H1 (cell line): ENCODE measurements around the gene PROSER1. TPM values are rescaled to one million over a fixed set of nuclear protein-coding genes. Genes with fewer than 3 reads are reported as not detected.

Source experiments
- CTCF ChIA-PET: fragments of 300-600 bp; sonication (Branson Sonifier 250); formaldehyde crosslinking; loops from one replicate; lab custom pipeline; 2021; ENCODE audit not compliant: partially characterized antibody; lab: Charles Lee
- POLR2A ChIA-PET: fragments of 300-600 bp; sonication (Branson Sonifier 250); formaldehyde crosslinking; loops from one replicate; lab custom pipeline; 2021; ENCODE audit warnings: inconsistent platforms; ENCODE audit not compliant: partially characterized antibody; lab: Charles Lee
- DNase-seq, 2 experiments: peaks; one replicate each; pipeline versions ENCODE4 v3.0.0 to v3.0.0-alpha.2; 2010 to 2022; ENCODE audit warnings: low spot score in 2 of 2, low read depth in 1 of 2, mixed read lengths in 1 of 2
- FAIRE-seq: peaks from 2 replicates; lab custom pipeline; 2011; peaks lifted over from hg19 to GRCh38; lab: Jason Lieb, UNC
- H2AFZ ChIP-seq: 2 replicates; pipeline ENCODE4 v1.8.1; 2012; ENCODE audit warnings: low read length, inconsistent platforms
- H2AK5ac ChIP-seq: 2 replicates; pipeline ENCODE4 v1.6.1; 2013; ENCODE audit warnings: low read depth, low read length
- H2BK120ac ChIP-seq: replicated peaks from 2 replicates; pipeline ENCODE3; 2013; ENCODE audit warnings: low read depth, low read length, inconsistent platforms
- H2BK12ac ChIP-seq: 2 replicates; pipeline ENCODE4 v1.6.1; 2013; ENCODE audit warnings: low read depth, low read length
- H2BK15ac ChIP-seq: 2 replicates; pipeline ENCODE4 v1.6.1; 2013; ENCODE audit warnings: low read length
- H2BK20ac ChIP-seq: 2 replicates; pipeline ENCODE4 v1.6.1; 2013; ENCODE audit warnings: low read length
- H2BK5ac ChIP-seq: 2 replicates; pipeline ENCODE4 v1.6.1; 2013; ENCODE audit warnings: low read depth, low read length
- H3K14ac ChIP-seq: 2 replicates; pipeline ENCODE4 v1.6.1; 2013; ENCODE audit warnings: inconsistent platforms; ENCODE audit not compliant: insufficient read length
- H3K18ac ChIP-seq: 2 replicates; pipeline ENCODE4 v1.6.1; 2013; ENCODE audit warnings: low read length; ENCODE audit errors: extremely low read depth
- H3K23ac ChIP-seq: 2 replicates; pipeline ENCODE4 v1.6.1; 2013; ENCODE audit warnings: inconsistent platforms; ENCODE audit not compliant: insufficient read length
- H3K23me2 ChIP-seq: 2 replicates; pipeline ENCODE4 v1.6.1; 2013; ENCODE audit warnings: low read depth, low read length
- H3K27ac ChIP-seq: 2 replicates; pipeline ENCODE4 v1.6.1; 2011; ENCODE audit warnings: low read depth, low read length, inconsistent platforms
- H3K27me3 ChIP-seq, 4 experiments: replicated peaks in 1 of 4; 1 replicate in 1 of 4; 2 replicates in 3 of 4; pipeline versions ENCODE4 v1.6.1 to v1.8.1; 2011 to 2013; ENCODE audit warnings: low read length in 3 of 4, mild to moderate bottlenecking in 3 of 4, inconsistent platforms in 2 of 4, mixed read lengths in 2 of 4, moderate library complexity in 1 of 4; ENCODE audit not compliant: control insufficient read depth in 3 of 4, insufficient read depth in 3 of 4; ENCODE audit errors: extremely low read depth in 1 of 4
- H3K36me3 ChIP-seq, 4 experiments: 2 replicates each; pipeline versions ENCODE4 v1.6.1 to v1.8.1; 2011 to 2013; ENCODE audit warnings: mild to moderate bottlenecking in 4 of 4, low read length in 3 of 4, moderate library complexity in 2 of 4, control low read depth in 1 of 4, inconsistent platforms in 1 of 4; ENCODE audit not compliant: insufficient read depth in 4 of 4, control insufficient read depth in 2 of 4
- H3K4ac ChIP-seq: replicated peaks from 2 replicates; pipeline ENCODE3; 2013; ENCODE audit warnings: low read length, low read depth, mixed read lengths, inconsistent platforms; ENCODE audit not compliant: insufficient read length
- H3K4me1 ChIP-seq, 4 experiments: replicated peaks in 1 of 4; 1 replicate in 1 of 4; 2 replicates in 3 of 4; pipeline versions ENCODE4 v1.6.1 to v1.8.1; 2011 to 2013; ENCODE audit warnings: low read length in 3 of 4, inconsistent platforms in 2 of 4, mixed read lengths in 1 of 4; ENCODE audit not compliant: insufficient read depth in 4 of 4, control insufficient read depth in 3 of 4
- H3K4me2 ChIP-seq, 2 experiments: 2 replicates each; pipeline versions ENCODE4 v1.6.1 to v1.8.1; 2011 to 2013; ENCODE audit warnings: low read depth in 2 of 2, low read length in 2 of 2, control low read depth in 1 of 2, inconsistent platforms in 1 of 2, mild to moderate bottlenecking in 1 of 2; ENCODE audit not compliant: insufficient read depth in 1 of 2
- H3K4me3 ChIP-seq, 4 experiments: fragments of 200-600, 300-600 bp in 1 of 4; sonication (generic), shearing (Covaris generic), sonication (Bioruptor Twin) in 1 of 4; 2 replicates each; pipeline versions ENCODE4 v1.5.1 to v1.8.1; 2011 to 2016; ENCODE audit warnings: low read length in 4 of 4, low read depth in 3 of 4, control low read depth in 2 of 4, inconsistent platforms in 2 of 4, mild to moderate bottlenecking in 2 of 4, mixed read lengths in 1 of 4, moderate library complexity in 1 of 4; ENCODE audit not compliant: insufficient read depth in 2 of 4; ENCODE audit errors: extremely low read depth in 1 of 4
- H3K56ac ChIP-seq: replicated peaks from 2 replicates; pipeline ENCODE3; 2013; ENCODE audit warnings: low read depth, mild to moderate bottlenecking, mixed read lengths, low read length, inconsistent platforms; ENCODE audit not compliant: insufficient read length
- H3K79me1 ChIP-seq: 2 replicates; pipeline ENCODE4 v1.6.1; 2013; ENCODE audit warnings: low read depth, low read length, control low read depth
- H3K79me2 ChIP-seq, 2 experiments: 2 replicates each; pipeline versions ENCODE4 v1.6.1 to v1.8.1; 2012 to 2013; ENCODE audit warnings: low read length in 2 of 2, mild to moderate bottlenecking in 2 of 2, inconsistent platforms in 1 of 2; ENCODE audit not compliant: insufficient read depth in 2 of 2, control insufficient read depth in 1 of 2
- H3K9ac ChIP-seq, 4 experiments: replicated peaks in 1 of 4; 1 replicate in 1 of 4; 2 replicates in 3 of 4; pipeline versions ENCODE4 v1.6.1 to v1.8.1; 2011 to 2013; ENCODE audit warnings: low read depth in 3 of 4, low read length in 3 of 4, control low read depth in 2 of 4, mild to moderate bottlenecking in 2 of 4, moderate library complexity in 2 of 4, inconsistent platforms in 1 of 4; ENCODE audit errors: extremely low read depth in 1 of 4
- H3K9me3 ChIP-seq, 2 experiments: 2 replicates each; pipeline versions ENCODE4 v1.6.1 to v1.8.1; 2012 to 2013; ENCODE audit warnings: mild to moderate bottlenecking in 2 of 2, moderate library complexity in 2 of 2, control low read depth in 1 of 2, inconsistent platforms in 1 of 2, low read depth in 1 of 2, low read length in 1 of 2, mixed read lengths in 1 of 2; ENCODE audit not compliant: insufficient read depth in 2 of 2
- H4K20me1 ChIP-seq, 2 experiments: replicated peaks in 1 of 2; 2 replicates each; pipeline versions ENCODE3 to v1.8.1; 2011 to 2013; ENCODE audit warnings: inconsistent platforms in 2 of 2, low read length in 2 of 2, mild to moderate bottlenecking in 1 of 2; ENCODE audit not compliant: insufficient read depth in 2 of 2, control insufficient read depth in 1 of 2
- H4K5ac ChIP-seq: 2 replicates; pipeline ENCODE4 v1.6.1; 2013; ENCODE audit warnings: low read length, low read depth, mixed read lengths, inconsistent platforms; ENCODE audit not compliant: insufficient read length
- H4K8ac ChIP-seq: 2 replicates; pipeline ENCODE4 v1.8.0; 2013; ENCODE audit warnings: mild to moderate bottlenecking, moderate library complexity, low read length, inconsistent platforms; ENCODE audit not compliant: insufficient read depth; ENCODE audit errors: extremely low read depth
- H4K91ac ChIP-seq: replicated peaks from 2 replicates; pipeline ENCODE3; 2013; ENCODE audit warnings: low read length, mixed read lengths, inconsistent platforms; ENCODE audit not compliant: insufficient read length
- ATF2 ChIP-seq: IDR thresholded peaks from 2 replicates; pipeline ENCODE4 v1.6.1; 2012; ENCODE audit warnings: low read length, inconsistent platforms
- CEBPB ChIP-seq: IDR thresholded peaks from 2 replicates; pipeline ENCODE4 v1.6.1; 2012; ENCODE audit warnings: low read depth, low read length
- CHD1 ChIP-seq: IDR thresholded peaks from 2 replicates; pipeline ENCODE4 v1.6.1; 2012; ENCODE audit warnings: low read depth, low read length, improper control_type of control experiment
- CTBP2 ChIP-seq: IDR thresholded peaks from 2 replicates; pipeline ENCODE4 v1.7.0; 2011; ENCODE audit warnings: borderline replicate concordance, mild to moderate bottlenecking, moderate library complexity, mixed read lengths, low read length; ENCODE audit not compliant: insufficient read depth, insufficient read length
- GTF2F1 ChIP-seq: IDR thresholded peaks from 2 replicates; pipeline ENCODE4 v1.6.1; 2012; ENCODE audit warnings: low read depth, low read length, improper control_type of control experiment, borderline replicate concordance
- KDM1A ChIP-seq: fragments of 200-600, 300-600 bp; sonication (generic); IDR thresholded peaks from 2 replicates; pipeline ENCODE4 v1.7.1; 2016; ENCODE audit warnings: mild to moderate bottlenecking, low read length, borderline replicate concordance
- POLR2A ChIP-seq, 2 experiments: IDR thresholded peaks; 1 replicate in 1 of 2; 2 replicates in 1 of 2; pipeline ENCODE4 v1.6.1; 2011; ENCODE audit warnings: low read depth in 2 of 2, low read length in 2 of 2, mild to moderate bottlenecking in 2 of 2; ENCODE audit errors: control extremely low read depth in 1 of 2
- RAD21 ChIP-seq, 2 experiments: IDR thresholded peaks in 1 of 2; conservative IDR thresholded peaks in 1 of 2; 2 replicates each; pipeline ENCODE4 v1.6.1; 2011; ENCODE audit warnings: low read depth in 2 of 2, low read length in 2 of 2, improper control_type of control experiment in 1 of 2, inconsistent platforms in 1 of 2, mild to moderate bottlenecking in 1 of 2, moderate library complexity in 1 of 2
- SIN3A ChIP-seq, 2 experiments: IDR thresholded peaks in 1 of 2; conservative IDR thresholded peaks in 1 of 2; 2 replicates each; pipeline ENCODE4 v1.6.1; 2011 to 2012; ENCODE audit warnings: low read length in 2 of 2, improper control_type of control experiment in 1 of 2, low read depth in 1 of 2, mild to moderate bottlenecking in 1 of 2
- TBP ChIP-seq: IDR thresholded peaks from 2 replicates; pipeline ENCODE4 v1.6.1; 2011; ENCODE audit warnings: low read depth, low read length, improper control_type of control experiment
- YY1 ChIP-seq: IDR thresholded peaks from 2 replicates; pipeline ENCODE4 v1.6.1; 2011; ENCODE audit warnings: low read depth, mild to moderate bottlenecking, low read length
- WGBS, 2 experiments: shearing (Covaris generic) in 1 of 2; methylation state at CpG; one replicate each; pipeline versions ENCODE4 v1.1.6 to v1.1.7; 2013 to 2015; ENCODE audit warnings: low lambda C conversion rate in 2 of 2, mixed read lengths in 2 of 2, inconsistent platforms in 1 of 2, low coverage in 1 of 2, missing lambda C conversion rate in 1 of 2; ENCODE audit not compliant: insufficient replicate concordance in 2 of 2, insufficient coverage in 1 of 2, insufficient read length in 1 of 2; ENCODE audit errors: extremely low coverage in 1 of 2, missing lambda C conversion rate in 1 of 2; 5-methylcytosine and 5-hydroxymethylcytosine counted together
- polyA plus RNA-seq, 7 experiments: library from polyadenylated mRNA; depleted of rRNA in 3 of 7; stranded (reverse) in 5 of 7; unstranded in 2 of 7; fragments of >200 nt in 5 of 7; fragments of 200-250 nt in 2 of 7; gene quantifications; 1 replicate in 5 of 7; 2 replicates in 1 of 7; 4 replicates in 1 of 7; pipeline versions ENCODE4 v1.2.1 to v1.2.3, GENCODE V29; 2011 to 2013; ENCODE audit warnings: missing spikeins in 2 of 7, mixed read lengths in 2 of 7
- total RNA-seq: library from RNA; stranded (reverse); fragmentation: NEBNext Ultra II Directional; extraction: Animal tissue kit (Norgen Biotek cat#: 25700); gene quantifications from 2 replicates; pipeline ENCODE4 v1.2.1, GENCODE V29; 2021
- TF ChIP-seq, protein P1 (sequence below): IDR thresholded peaks from 2 replicates; pipeline ENCODE4 v1.6.1; 2012; ENCODE audit warnings: inconsistent platforms

Gene PROSER1
- total and polyA plus RNA-seq, 2 of the 8 experiments (the other 6 are each of a cell fraction or from before 2014, with no cell fraction given) = 99.2 to 116 TPM

- whole genome bisulfite sequencing, 2 experiments = 85% methylated on average over 3 of the region's 3 CpGs; no CpG with 5 or more reads in 1 of the 2 experiments
- H3K14ac ChIP-seq = no peak overlapping the region
- no peak overlapping the region for H2BK120ac ChIP-seq
- no peak for FAIRE-seq
- no peak overlapping the region for H4K5ac ChIP-seq
- no peak overlapping the region for H2AFZ ChIP-seq
- no peak overlapping the region for H4K8ac ChIP-seq
- no peak overlapping the region for H3K9ac ChIP-seq
- no peak overlapping the region for H3K4me2 ChIP-seq
- POLR2A ChIA-PET = interaction anchor here (3.5 kb wide), 1 partner anchor 12 kb away, joined by 23 read pairs; the partner anchor contains the start of genes NHLRC3 and PROSER1
- no peaks in the 10 kb centered on the region for H3K9me3 ChIP-seq
- H3K27me3 ChIP-seq = peaks cover 0 to 1% (median 0%) of the 10 kb centered on the region in 4 experiments; a peak in 1 of 7 replicates
- no peak overlapping the region for H2BK12ac ChIP-seq
- no peaks in the 10 kb centered on the region for H3K79me2 ChIP-seq
- no peak overlapping the region for H3K4me3 ChIP-seq
- H4K20me1 ChIP-seq = no peaks in the 10 kb centered on the region
- H3K79me1 ChIP-seq = no peaks in the 10 kb centered on the region
- no peaks in the 10 kb centered on the region for H3K23me2 ChIP-seq
- H3K4me1 ChIP-seq = peaks cover 0 to 6% (median 1%) of the 10 kb centered on the region in 4 experiments; a peak in 2 of 7 replicates
- CTCF ChIA-PET = interaction anchor here (0.9 to 1.6 kb wide), 8 partner anchors 12 to 563 kb away, joined by 3 to 6 read pairs (median 3); partner anchors contain the start of gene PROSER1
- no peak overlapping the region for H2BK15ac ChIP-seq
- no peak overlapping the region for H2AK5ac ChIP-seq
- no peak overlapping the region for H2BK20ac ChIP-seq
- H4K91ac ChIP-seq = no peak overlapping the region
- no peaks in the 10 kb centered on the region; a peak in 1 of 8 replicates for H3K36me3 ChIP-seq
- no peak for DNase-seq
- no peak overlapping the region for H3K23ac ChIP-seq
- no peak overlapping the region for H3K27ac ChIP-seq
- no peak overlapping the region for H2BK5ac ChIP-seq
- H3K18ac ChIP-seq = no peak overlapping the region
- no peak overlapping the region for H3K4ac ChIP-seq
- H3K56ac ChIP-seq = no peak overlapping the region
- TF ChIP-seq, protein P1, sequence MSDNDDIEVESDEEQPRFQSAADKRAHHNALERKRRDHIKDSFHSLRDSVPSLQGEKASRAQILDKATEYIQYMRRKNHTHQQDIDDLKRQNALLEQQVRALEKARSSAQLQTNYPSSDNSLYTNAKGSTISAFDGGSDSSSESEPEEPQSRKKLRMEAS = no peak
- no peak for TF ChIP-seq TBP
- no peak for TF ChIP-seq CTBP2
- TF ChIP-seq CEBPB = no peak
- TF ChIP-seq POLR2A (IDR thresholded peaks at IDR 0.05; ENCODE audit: control extremely low read depth in 1 of 2, low read depth in 2 of 2, low read length in 2 of 2) = no peak
- no peak for TF ChIP-seq GTF2F1
- no peak for TF ChIP-seq YY1
- no peak for TF ChIP-seq RAD21 (IDR thresholded peaks at IDR 0.05 in 1 of 2, conservative IDR thresholded peaks at IDR 0.05 in 1 of 2; ENCODE audit: low read depth in 2 of 2, low read length in 2 of 2)
- no peak for TF ChIP-seq SIN3A (conservative IDR thresholded peaks at IDR 0.05 in 1 of 2, IDR thresholded peaks at IDR 0.05 in 1 of 2; ENCODE audit: low read depth in 1 of 2, low read length in 2 of 2)
- no peak for TF ChIP-seq CHD1
- TF ChIP-seq ATF2 = no peak
- TF ChIP-seq KDM1A = no peak
Observed at GRCh38 chr13:39049274-39049673, 11.4 kb upstream of the PROSER1 start.
